Endothelial cell of umbilical vein (primary cell): Measurements from ENCODE around the gene CSTF2.

Source experiments
- POLR2A ChIP-seq: IDR thresholded peaks from 2 replicates; pipeline ENCODE4 v1.6.1; 2012; ENCODE audit warnings: low read depth, mild to moderate bottlenecking, control low read depth, low read length
- TF ChIP-seq, protein P1 (sequence below), 2 donors: IDR thresholded peaks; 1 replicate in 1 of 2; 2 replicates in 1 of 2; pipeline ENCODE4 v1.5.1; 2011; ENCODE audit warnings: low read length in 2 of 2, mild to moderate bottlenecking in 2 of 2, moderate library complexity in 2 of 2, control low read depth in 1 of 2, inconsistent platforms in 1 of 2, low read depth in 1 of 2; ENCODE audit not compliant: insufficient read depth in 1 of 2; ENCODE audit errors: extremely low read depth in 1 of 2
- TF ChIP-seq, protein P2 (sequence below): IDR thresholded peaks from 2 replicates; pipeline ENCODE4 v1.6.1; 2011; ENCODE audit not compliant: insufficient read depth, insufficient read length

DNA sequence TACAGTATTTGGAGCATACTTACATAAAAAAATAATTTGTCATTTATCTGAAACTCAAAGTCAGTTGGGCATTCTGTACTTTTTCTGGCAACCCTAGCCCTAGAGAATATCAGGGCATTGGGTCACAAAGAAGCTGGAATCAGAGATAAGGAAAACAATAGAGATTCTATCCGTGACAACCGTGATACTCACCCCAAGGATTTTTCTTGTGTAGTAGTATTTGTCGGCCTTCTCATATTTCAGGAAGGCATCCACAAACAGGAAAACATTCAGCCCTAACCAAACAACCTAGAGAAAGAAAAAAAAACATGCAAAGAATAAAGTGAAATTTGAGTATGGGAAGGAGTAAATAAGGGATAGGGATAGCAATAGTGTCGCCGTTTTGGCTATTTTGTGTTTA, 50.3 kb downstream of the CSTF2 start:
- TF ChIP-seq POLR2A = no peak
- TF ChIP-seq, protein P1, sequence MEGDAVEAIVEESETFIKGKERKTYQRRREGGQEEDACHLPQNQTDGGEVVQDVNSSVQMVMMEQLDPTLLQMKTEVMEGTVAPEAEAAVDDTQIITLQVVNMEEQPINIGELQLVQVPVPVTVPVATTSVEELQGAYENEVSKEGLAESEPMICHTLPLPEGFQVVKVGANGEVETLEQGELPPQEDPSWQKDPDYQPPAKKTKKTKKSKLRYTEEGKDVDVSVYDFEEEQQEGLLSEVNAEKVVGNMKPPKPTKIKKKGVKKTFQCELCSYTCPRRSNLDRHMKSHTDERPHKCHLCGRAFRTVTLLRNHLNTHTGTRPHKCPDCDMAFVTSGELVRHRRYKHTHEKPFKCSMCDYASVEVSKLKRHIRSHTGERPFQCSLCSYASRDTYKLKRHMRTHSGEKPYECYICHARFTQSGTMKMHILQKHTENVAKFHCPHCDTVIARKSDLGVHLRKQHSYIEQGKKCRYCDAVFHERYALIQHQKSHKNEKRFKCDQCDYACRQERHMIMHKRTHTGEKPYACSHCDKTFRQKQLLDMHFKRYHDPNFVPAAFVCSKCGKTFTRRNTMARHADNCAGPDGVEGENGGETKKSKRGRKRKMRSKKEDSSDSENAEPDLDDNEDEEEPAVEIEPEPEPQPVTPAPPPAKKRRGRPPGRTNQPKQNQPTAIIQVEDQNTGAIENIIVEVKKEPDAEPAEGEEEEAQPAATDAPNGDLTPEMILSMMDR (IDR thresholded peaks at IDR 0.05; ENCODE audit: extremely low read depth in 1 of 2, insufficient read depth in 1 of 2, low read depth in 1 of 2, low read length in 2 of 2) = no peak
- TF ChIP-seq, protein P2, sequence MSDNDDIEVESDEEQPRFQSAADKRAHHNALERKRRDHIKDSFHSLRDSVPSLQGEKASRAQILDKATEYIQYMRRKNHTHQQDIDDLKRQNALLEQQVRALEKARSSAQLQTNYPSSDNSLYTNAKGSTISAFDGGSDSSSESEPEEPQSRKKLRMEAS = no peak
